MCF 10A (cell line): Measurements from ENCODE around the gene USP33. TPM values are rescaled to one million over a fixed set of nuclear protein-coding genes. Genes with fewer than 3 reads are reported as not detected.
"Not testable (repeated sequence)": the region's sequence is repeated elsewhere in the genome, so short reads cannot be mapped to it uniquely, and the experiment has no call there.

Experiments
- BruUV-seq: library from RNA; stranded (reverse); fragments of 400-500 nt; replicated peaks from 2 replicates; lab custom pipeline; 2021; lab: Mats Ljungman, UMichigan
- CTCF ChIA-PET: fragments of 300-600 bp; sonication (Branson Sonifier 250); formaldehyde crosslinking; extraction: SDS; loops from one replicate; lab custom pipeline; 2021; ENCODE audit warnings: antibody characterized with exemption, inconsistent platforms; lab: Yijun Ruan, JAX
- POLR2A ChIA-PET: fragments of 300-600, 350-650 bp; sonication (Branson Sonifier 250); formaldehyde crosslinking; extraction: SDS; loops from one replicate; lab custom pipeline; 2020; ENCODE audit warnings: antibody characterized with exemption, inconsistent platforms; lab: Yijun Ruan, JAX
- DNase-seq: peaks from one replicate; pipeline ENCODE4 v3.0.0-alpha.2; 2018; ENCODE audit not compliant: unreplicated experiment
- H3K27ac Mint-ChIP-seq: one replicate; pipeline ENCODE4 v1.8.0; 2022; ENCODE audit warnings: mild to moderate bottlenecking, low read depth, mixed read lengths; ENCODE audit not compliant: unreplicated experiment
- H3K27me3 Mint-ChIP-seq: one replicate; pipeline ENCODE4 v1.8.0; 2022; ENCODE audit warnings: mixed read lengths; ENCODE audit not compliant: insufficient read depth, unreplicated experiment
- H3K36me3 Mint-ChIP-seq: one replicate; pipeline ENCODE4 v1.8.0; 2022; ENCODE audit warnings: mild to moderate bottlenecking, moderate library complexity, mixed read lengths; ENCODE audit not compliant: insufficient read depth, unreplicated experiment
- H3K4me1 Mint-ChIP-seq: one replicate; pipeline ENCODE4 v1.8.0; 2022; ENCODE audit warnings: mixed read lengths; ENCODE audit not compliant: insufficient read depth, unreplicated experiment
- H3K4me3 Mint-ChIP-seq: one replicate; pipeline ENCODE4 v1.8.0; 2022; ENCODE audit warnings: mild to moderate bottlenecking, moderate library complexity, mixed read lengths; ENCODE audit not compliant: unreplicated experiment
- H3K9me3 Mint-ChIP-seq: one replicate; pipeline ENCODE4 v1.8.0; 2022; ENCODE audit warnings: mixed read lengths; ENCODE audit not compliant: unreplicated experiment
- intact Hi-C: fragments of 100-400 bp; cut with micrococcal nuclease; formaldehyde crosslinking; loops from 2 replicates; pipeline ENCODE4 v1.14.1; 2022
- total RNA-seq: library from RNA; stranded (reverse); gene quantifications from 2 replicates; pipeline ENCODE4 v1.2.3, GENCODE V29; 2022
- TF ChIP-seq, protein P1 (sequence below): fragments of 200-600 bp; IDR thresholded peaks from one replicate; pipeline ENCODE4 v1.8.0; 2022; ENCODE audit warnings: antibody characterized with exemption, mild to moderate bottlenecking; ENCODE audit not compliant: unreplicated experiment

USP33 gene
- total RNA-seq, 1 experiment from 2014 or later: 39.7 TPM

DNA sequence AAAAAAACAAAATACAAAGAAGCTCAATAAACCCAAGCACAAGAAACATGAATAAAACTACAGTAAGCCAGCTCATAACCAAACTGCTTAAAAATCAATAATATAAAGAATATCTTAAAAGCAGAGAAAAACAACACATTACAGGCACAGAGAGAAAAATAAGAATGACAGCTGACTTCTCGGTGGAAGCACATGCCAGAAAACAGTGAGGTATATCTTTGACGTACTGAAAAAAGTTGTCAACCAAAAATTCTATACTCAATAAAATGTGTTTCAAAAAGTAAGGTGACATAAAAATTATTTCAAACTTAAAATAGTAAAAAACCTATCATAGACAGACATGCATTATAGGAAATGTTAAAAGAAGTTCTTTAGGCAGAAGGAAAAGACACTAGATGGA is 110.5 kb downstream of the USP33 start:
- no peak for DNase-seq

GRCh38 chr1:77646224-77646623 is 113.4 kb downstream of the USP33 start:
- H3K9me3 Mint-ChIP-seq, H3K4me3 Mint-ChIP-seq, BruUV-seq, H3K4me1 Mint-ChIP-seq, POLR2A ChIA-PET, DNase-seq, intact Hi-C loops, H3K27ac Mint-ChIP-seq, H3K27me3 Mint-ChIP-seq: not testable (repeated sequence)
- peaks cover 59% of the 10 kb centered on the region for H3K36me3 Mint-ChIP-seq
- CTCF ChIA-PET: interaction anchor here (0.6 to 1.9 kb wide), 3 partner anchors 14 to 118 kb away, joined by 3 to 7 read pairs (median 3); no protein-coding TSS in a partner anchor

More for the DNA sequence above, 110.5 kb downstream of the USP33 start:
- peaks cover 10% of the 10 kb centered on the region for H3K9me3 Mint-ChIP-seq
- peaks cover 18% of the 10 kb centered on the region for H3K4me1 Mint-ChIP-seq
- H3K27me3 Mint-ChIP-seq: no peaks in the 10 kb centered on the region
- ChIA-PET CTCF (interaction anchor here (1.2 to 1.3 kb wide), 2 partner anchors 34 to 255 kb away, joined by 4 read pairs; no protein-coding TSS in a partner anchor), POLR2A (interaction anchor here (0.5 to 2.2 kb wide), 3 partner anchors 8 to 89 kb away, joined by 3 to 7 read pairs (median 3); no protein-coding TSS in a partner anchor)
- BruUV-seq: no TSS peak
- TF ChIP-seq, protein P1, sequence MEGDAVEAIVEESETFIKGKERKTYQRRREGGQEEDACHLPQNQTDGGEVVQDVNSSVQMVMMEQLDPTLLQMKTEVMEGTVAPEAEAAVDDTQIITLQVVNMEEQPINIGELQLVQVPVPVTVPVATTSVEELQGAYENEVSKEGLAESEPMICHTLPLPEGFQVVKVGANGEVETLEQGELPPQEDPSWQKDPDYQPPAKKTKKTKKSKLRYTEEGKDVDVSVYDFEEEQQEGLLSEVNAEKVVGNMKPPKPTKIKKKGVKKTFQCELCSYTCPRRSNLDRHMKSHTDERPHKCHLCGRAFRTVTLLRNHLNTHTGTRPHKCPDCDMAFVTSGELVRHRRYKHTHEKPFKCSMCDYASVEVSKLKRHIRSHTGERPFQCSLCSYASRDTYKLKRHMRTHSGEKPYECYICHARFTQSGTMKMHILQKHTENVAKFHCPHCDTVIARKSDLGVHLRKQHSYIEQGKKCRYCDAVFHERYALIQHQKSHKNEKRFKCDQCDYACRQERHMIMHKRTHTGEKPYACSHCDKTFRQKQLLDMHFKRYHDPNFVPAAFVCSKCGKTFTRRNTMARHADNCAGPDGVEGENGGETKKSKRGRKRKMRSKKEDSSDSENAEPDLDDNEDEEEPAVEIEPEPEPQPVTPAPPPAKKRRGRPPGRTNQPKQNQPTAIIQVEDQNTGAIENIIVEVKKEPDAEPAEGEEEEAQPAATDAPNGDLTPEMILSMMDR: no peak
- H3K27ac Mint-ChIP-seq: no peak overlapping the region
- no peak overlapping the region for H3K4me3 Mint-ChIP-seq
- intact Hi-C loops: no loop called here
- H3K36me3 Mint-ChIP-seq: peaks cover 61% of the 10 kb centered on the region

Other genes with a start within 250 kb of the USP33 start
- gene ZZZ3, start 77.2 kb downstream of the USP33 start, total RNA-seq: 68.1 and 83.9 TPM in 2 replicates
- gene MIGA1, start 19.8 kb upstream of the USP33 start, total RNA-seq: 13.2 and 19.9 TPM in 2 replicates
- gene NEXN, start 128.8 kb upstream of the USP33 start, total RNA-seq: 1.6 and 1.8 TPM in 2 replicates
- gene FUBP1, start 219.2 kb upstream of the USP33 start, total RNA-seq: 156 and 169 TPM in 2 replicates
- 28.5 and 33.5 TPM in 2 replicates for gene DNAJB4, start 245.1 kb upstream of the USP33 start, total RNA-seq